Prostate gland (tissue), 2 donors: ENCODE data around the gene NOLC1.

Experiments used
- CTCF ChIP-seq, 4 experiments: fragments of 200-600 bp in 2 of 4; fragments of 450-650 bp in 2 of 4; sonication (generic) in 2 of 4; IDR thresholded peaks; 1 replicate in 3 of 4; 2 replicates in 1 of 4; pipeline ENCODE4 v1.5.1; 2016 to 2019; ENCODE audit warnings: antibody characterized with exemption in 4 of 4, mild to moderate bottlenecking in 2 of 4, moderate library complexity in 2 of 4
- POLR2A ChIP-seq: fragments of 450-650 bp; IDR thresholded peaks from one replicate; pipeline ENCODE4 v1.6.1; 2016; ENCODE audit warnings: antibody characterized with exemption, mild to moderate bottlenecking

DNA sequence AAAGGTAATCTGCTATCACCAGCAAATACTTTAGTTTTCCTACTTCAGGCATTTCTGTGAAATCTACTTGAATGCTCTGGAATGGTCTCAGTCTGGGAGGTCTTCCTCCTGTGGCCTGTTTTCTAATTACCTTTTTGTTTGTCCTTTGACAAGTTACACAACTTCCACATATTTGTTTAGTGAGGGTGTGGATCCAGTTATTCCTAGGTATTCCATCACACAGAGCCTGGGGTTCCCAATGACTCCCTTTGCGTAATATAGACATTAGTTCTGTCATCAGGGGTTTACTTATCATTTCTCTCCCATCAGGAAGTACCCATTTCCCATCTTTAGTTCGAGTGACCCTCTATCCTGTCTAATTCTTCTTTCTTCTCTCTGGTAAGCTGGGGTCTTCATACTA, 45.8 kb downstream of the NOLC1 start:
- TF ChIP-seq CTCF (IDR thresholded peaks at IDR 0.05) = no peak
- TF ChIP-seq POLR2A = no peak
